HepG2 (cell line): ENCODE results near the gene CAPS. TPM values are rescaled to one million over a fixed set of nuclear protein-coding genes. Genes with fewer than 3 reads are reported as not detected.

Experiments
- ATAC-seq: fragments of 200-7000 bp; cut with Tn5 transposase; 3 replicates; pipeline ENCODE4 v1.9.1; 2020; ENCODE audit warnings: mild to moderate bottlenecking, moderate library complexity
- BruUV-seq: library from RNA; stranded (reverse); fragments of 400-500 nt; replicated peaks from 2 replicates; lab custom pipeline; 2021; lab: Mats Ljungman, UMichigan
- CTCF ChIA-PET: fragments of 300-600 bp; formaldehyde crosslinking; extraction: SDS; loops from one replicate; lab custom pipeline; 2021; ENCODE audit warnings: low total read pairs, inconsistent platforms, low intra/inter-chr PET ratio; lab: Yijun Ruan, JAX
- POLR2A ChIA-PET: fragments of 350-600 bp; sonication (Branson Sonifier 250); formaldehyde crosslinking; loops from one replicate; lab custom pipeline; 2020; ENCODE audit warnings: antibody characterized with exemption, inconsistent platforms; lab: Yijun Ruan, JAX
- DNase-seq: peaks from one replicate; pipeline ENCODE4 v3.0.0-alpha.2; 2015; ENCODE audit warnings: low spot score
- FAIRE-seq: peaks from 3 replicates; lab custom pipeline; 2011; peaks lifted over from hg19 to GRCh38; lab: Jason Lieb, UNC
- H2AFZ ChIP-seq: one replicate; pipeline ENCODE4 v1.6.1; 2011; ENCODE audit warnings: low read length, inconsistent platforms
- H3K27ac ChIP-seq: fragments of 300-600 bp; 3 replicates; pipeline ENCODE4 v1.8.0; 2011; ENCODE audit warnings: mixed run types, mild to moderate bottlenecking, mixed read lengths, low read length, inconsistent platforms; ENCODE audit not compliant: insufficient read depth; ENCODE audit errors: extremely low read length
- H3K27me3 ChIP-seq, 2 experiments: fragments of 200-600 bp in 1 of 2; 2 replicates in 1 of 2; 3 replicates in 1 of 2; pipeline versions ENCODE4 v1.6.0 to v1.8.0; 2011; ENCODE audit warnings: low read length in 2 of 2, mild to moderate bottlenecking in 2 of 2, moderate library complexity in 2 of 2, inconsistent platforms in 1 of 2; ENCODE audit not compliant: insufficient read depth in 2 of 2, control insufficient read depth in 1 of 2
- H3K36me3 ChIP-seq, 2 experiments: fragments of 200-600 bp in 1 of 2; replicated peaks in 1 of 2; 2 replicates in 1 of 2; 3 replicates in 1 of 2; pipeline versions ENCODE4 v1.5.1 to v1.8.0; 2011; ENCODE audit warnings: low read length in 2 of 2, inconsistent platforms in 1 of 2; ENCODE audit not compliant: insufficient read depth in 2 of 2, control insufficient read depth in 1 of 2
- H3K4me1 ChIP-seq: 2 replicates; pipeline ENCODE4 v1.5.1; 2012; ENCODE audit warnings: low read length, inconsistent platforms; ENCODE audit not compliant: insufficient read depth
- H3K4me2 ChIP-seq: 2 replicates; pipeline ENCODE4 v1.6.0; 2011; ENCODE audit warnings: low read depth, low read length, inconsistent platforms
- H3K4me3 ChIP-seq, 3 experiments: fragments of 200-600 bp in 1 of 3; sonication (generic), shearing (Covaris generic) in 1 of 3; replicated peaks in 1 of 3; 2 replicates each; pipeline ENCODE4 v1.5.1; 2011 to 2016; ENCODE audit warnings: low read length in 3 of 3, inconsistent platforms in 2 of 3, low read depth in 2 of 3, mild to moderate bottlenecking in 2 of 3, control low read depth in 1 of 3, mixed read lengths in 1 of 3; ENCODE audit not compliant: insufficient read depth in 1 of 3
- H3K79me2 ChIP-seq: one replicate; pipeline ENCODE4 v1.6.1; 2011; ENCODE audit warnings: low read length, inconsistent platforms; ENCODE audit not compliant: insufficient read depth
- H3K9ac ChIP-seq: 2 replicates; pipeline ENCODE4 v1.6.0; 2011; ENCODE audit warnings: mild to moderate bottlenecking, low read depth, low read length, inconsistent platforms; ENCODE audit not compliant: insufficient read depth
- H3K9me3 ChIP-seq: 2 replicates; pipeline ENCODE4 v1.5.1; 2012; ENCODE audit warnings: mild to moderate bottlenecking, low read length
- H4K20me1 ChIP-seq: 2 replicates; pipeline ENCODE4 v1.6.0; 2011; ENCODE audit warnings: inconsistent platforms, mild to moderate bottlenecking, low read length, moderate library complexity; ENCODE audit not compliant: insufficient read depth
- AKAP8 ChIP-seq: sonication (generic); formaldehyde crosslinking; IDR thresholded peaks from 2 replicates; pipeline ENCODE4 v1.5.1; 2020; ENCODE audit warnings: mild to moderate bottlenecking, missing genetic modification reagents
- FOXP1 ChIP-seq, 2 experiments: fragments of 450-650 bp in 1 of 2; IDR thresholded peaks; 2 replicates each; pipeline ENCODE4 v1.6.1; 2017 to 2018; ENCODE audit warnings: antibody characterized with exemption in 1 of 2
- FOXP4 ChIP-seq: sonication (generic); formaldehyde crosslinking; IDR thresholded peaks from 2 replicates; pipeline ENCODE4 v1.4.0; 2020; ENCODE audit warnings: missing genetic modification reagents
- MAZ ChIP-seq, 2 experiments: sonication (generic) in 1 of 2; formaldehyde crosslinking in 1 of 2; IDR thresholded peaks; 2 replicates each; pipeline versions ENCODE4 v1.5.0 to v1.6.1; 2012 to 2020; ENCODE audit warnings: low read depth in 2 of 2, mild to moderate bottlenecking in 2 of 2, borderline replicate concordance in 1 of 2, improper control_type of control experiment in 1 of 2, low read length in 1 of 2, missing genetic modification reagents in 1 of 2, moderate library complexity in 1 of 2
- MLX ChIP-seq: IDR thresholded peaks from 2 replicates; pipeline ENCODE4 v1.6.1; 2016
- SRSF1 ChIP-seq: fragments of 200-400 bp; formaldehyde crosslinking; optimal IDR thresholded peaks from 2 replicates; pipeline ENCODE3; 2017; ENCODE audit warnings: mild to moderate bottlenecking, low read depth, low read length, moderate library complexity
- ZFP82 ChIP-seq: sonication (generic); formaldehyde crosslinking; IDR thresholded peaks from 2 replicates; pipeline ENCODE4 v1.5.1; 2020; ENCODE audit warnings: mild to moderate bottlenecking, missing genetic modification reagents, borderline replicate concordance
- ZFY ChIP-seq: sonication (generic); formaldehyde crosslinking; IDR thresholded peaks from 2 replicates; pipeline ENCODE4 v1.4.0; 2020; ENCODE audit warnings: missing genetic modification reagents
- ZMAT3 ChIP-seq: sonication (generic); formaldehyde crosslinking; conservative IDR thresholded peaks from 2 replicates; pipeline ENCODE4 v1.7.0; 2021; ENCODE audit warnings: missing genetic modification reagents
- ZNF232 ChIP-seq: sonication (generic); formaldehyde crosslinking; IDR thresholded peaks from 2 replicates; pipeline ENCODE4 v1.4.0; 2020; ENCODE audit warnings: missing genetic modification reagents, borderline replicate concordance
- ZNF235 ChIP-seq: sonication (generic); formaldehyde crosslinking; IDR thresholded peaks from 2 replicates; pipeline ENCODE4 v1.8.1; 2023; ENCODE audit warnings: mild to moderate bottlenecking, missing genetic modification reagents, borderline replicate concordance
- WGBS: methylation state at CpG from one replicate; pipeline ENCODE4 v1.1.6; 2017; ENCODE audit warnings: low lambda C conversion rate; 5-methylcytosine and 5-hydroxymethylcytosine counted together
- in situ Hi-C: cut with HindIII; loops from 2 replicates; pipeline ENCODE4 v1.10.0; 2017; ENCODE audit warnings: low pct_unique_long_range_greater_than_20kb; ENCODE audit not compliant: extremely low pct_ligation_motif_present
- intact Hi-C: fragments of 100-400 bp; cut with micrococcal nuclease; formaldehyde crosslinking; loops from one replicate; pipeline ENCODE4 v1.10.0; 2022; ENCODE audit not compliant: unreplicated experiment
- polyA plus RNA-seq, 8 experiments: library from polyadenylated mRNA; depleted of rRNA in 3 of 8; stranded (reverse) in 7 of 8; unstranded in 1 of 8; fragments of >200 nt; fragmentation: Illumina TruSeq in 4 of 8; extraction: Trizol in 4 of 8; gene quantifications; 2 replicates each; pipeline versions ENCODE4 v1.2.1 to v1.2.3, GENCODE V29; 2011 to 2016; ENCODE audit warnings: low read depth in 4 of 8, missing spikeins in 1 of 8, mixed read lengths in 1 of 8; ENCODE audit not compliant: insufficient read depth in 1 of 8
- total RNA-seq, 5 experiments: library from RNA; depleted of rRNA; stranded (reverse); fragments of >200 nt; fragmentation: Illumina TruSeq; extraction: Trizol; gene quantifications; 2 replicates each; pipeline ENCODE4 v1.2.3, GENCODE V29; 2016; ENCODE audit warnings: low read depth in 1 of 5
- TF ChIP-seq, protein P1 (sequence below): sonication (generic); formaldehyde crosslinking; IDR thresholded peaks from 2 replicates; pipeline ENCODE4 v1.4.0; 2020; ENCODE audit warnings: missing genetic modification reagents, mild to moderate bottlenecking, borderline replicate concordance
- TF ChIP-seq, protein P2 (sequence below): sonication (generic); formaldehyde crosslinking; IDR thresholded peaks from 2 replicates; pipeline ENCODE4 v1.5.1; 2020; ENCODE audit warnings: missing genetic modification reagents, mild to moderate bottlenecking, borderline replicate concordance

The CAPS gene
- total and polyA plus RNA-seq, 2 of the 13 experiments (the other 11 are each of a cell fraction or from before 2014, with no cell fraction given): 3.1 TPM

DNA sequence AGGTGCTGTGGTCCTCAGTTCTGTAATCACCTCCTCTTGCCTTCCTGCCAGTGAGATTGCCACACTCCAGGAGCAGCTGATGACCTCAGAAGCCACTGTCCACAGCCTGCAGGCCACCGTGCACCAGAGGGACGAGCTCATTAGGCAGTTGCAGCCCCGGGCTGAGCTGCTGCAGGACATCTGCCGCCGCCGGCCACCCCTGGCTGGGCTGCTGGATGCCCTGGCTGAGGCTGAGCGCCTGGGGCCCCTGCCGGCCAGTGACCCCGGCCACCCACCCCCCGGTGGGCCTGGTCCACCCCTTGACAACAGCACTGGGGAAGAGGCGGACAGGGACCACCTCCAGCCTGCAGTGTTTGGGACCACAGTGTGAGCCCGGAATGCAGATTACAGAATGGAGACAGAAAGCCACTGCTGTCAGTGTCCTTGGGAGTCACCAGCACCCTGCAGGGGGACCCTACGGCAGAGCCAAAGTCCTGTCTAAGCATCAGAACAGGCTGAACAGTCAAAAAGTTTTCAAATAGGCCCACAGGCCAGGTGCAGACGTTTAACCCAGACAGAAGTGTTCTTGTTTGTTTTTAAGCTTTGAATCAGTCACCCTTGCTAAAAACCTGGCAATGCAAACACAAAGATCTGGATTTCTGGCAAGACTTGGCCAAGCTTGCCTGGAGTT, 5.1 kb upstream of the CAPS start (continued):
- TF ChIP-seq, protein P1, sequence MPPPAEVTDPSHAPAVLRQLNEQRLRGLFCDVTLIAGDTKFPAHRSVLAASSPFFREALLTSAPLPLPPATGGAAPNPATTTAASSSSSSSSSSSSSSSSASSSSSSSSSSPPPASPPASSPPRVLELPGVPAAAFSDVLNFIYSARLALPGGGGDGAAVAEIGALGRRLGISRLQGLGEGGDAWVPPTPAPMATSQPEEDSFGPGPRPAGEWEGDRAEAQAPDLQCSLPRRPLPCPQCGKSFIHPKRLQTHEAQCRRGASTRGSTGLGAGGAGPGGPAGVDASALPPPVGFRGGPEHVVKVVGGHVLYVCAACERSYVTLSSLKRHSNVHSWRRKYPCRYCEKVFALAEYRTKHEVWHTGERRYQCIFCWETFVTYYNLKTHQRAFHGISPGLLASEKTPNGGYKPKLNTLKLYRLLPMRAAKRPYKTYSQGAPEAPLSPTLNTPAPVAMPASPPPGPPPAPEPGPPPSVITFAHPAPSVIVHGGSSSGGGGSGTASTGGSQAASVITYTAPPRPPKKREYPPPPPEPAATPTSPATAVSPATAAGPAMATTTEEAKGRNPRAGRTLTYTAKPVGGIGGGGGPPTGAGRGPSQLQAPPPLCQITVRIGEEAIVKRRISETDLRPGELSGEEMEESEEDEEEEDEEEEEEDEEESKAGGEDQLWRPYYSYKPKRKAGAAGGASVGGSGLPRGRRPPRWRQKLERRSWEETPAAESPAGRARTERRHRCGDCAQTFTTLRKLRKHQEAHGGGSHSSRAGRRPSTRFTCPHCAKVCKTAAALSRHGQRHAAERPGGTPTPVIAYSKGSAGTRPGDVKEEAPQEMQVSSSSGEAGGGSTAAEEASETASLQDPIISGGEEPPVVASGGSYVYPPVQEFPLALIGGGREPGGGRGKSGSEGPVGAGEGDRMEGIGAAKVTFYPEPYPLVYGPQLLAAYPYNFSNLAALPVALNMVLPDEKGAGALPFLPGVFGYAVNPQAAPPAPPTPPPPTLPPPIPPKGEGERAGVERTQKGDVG (CRISPR knock-in tag): no peak
- TF ChIP-seq MLX (CRISPR knock-in tag): no peak
- TF ChIP-seq ZNF235 (CRISPR knock-in tag): peak; percentile 49; the same call in 1 of the 2 replicates
- TF ChIP-seq ZFY (CRISPR knock-in tag): peak; percentile 46; the same call in 1 of the 2 replicates
- no peak for TF ChIP-seq MAZ (IDR thresholded peaks at IDR 0.05; ENCODE audit: borderline replicate concordance, low read depth, low read length)
- TF ChIP-seq MAZ (CRISPR knock-in tag; IDR thresholded peaks at IDR 0.05; ENCODE audit: low read depth): no peak
- 0 out of 2 replicates have a peak, but pooled peaks have one; percentile 23 for TF ChIP-seq ZMAT3 (CRISPR knock-in tag)
- peak; percentile 35 for TF ChIP-seq SRSF1

DNA sequence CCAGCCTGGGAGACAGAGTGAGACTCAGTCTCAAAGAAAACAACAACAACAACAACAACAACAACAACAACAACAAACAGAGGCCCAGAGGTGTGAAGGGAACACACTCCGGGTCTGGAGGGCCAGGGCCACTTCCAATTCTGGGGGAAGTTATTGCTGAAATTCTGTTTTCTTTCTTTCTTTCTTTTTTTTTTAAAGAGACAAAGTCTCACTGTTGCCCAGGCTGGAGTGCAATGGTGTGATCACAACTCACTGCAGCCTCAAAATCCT, 3.5 kb upstream of the CAPS start:
- Histone ChIP-seq H3K27ac (peak overlapping the region; percentile 96), H3K4me2 (peak overlapping the region; percentile 79; the same call in 1 of the 2 replicates), H3K4me1 (peaks cover 93% of the 10 kb centered on the region), H3K36me3 (no peaks in the 10 kb centered on the region), H3K9me3 (no peaks in the 10 kb centered on the region), H3K9ac (peak overlapping the region; percentile 80), H3K27me3 (no peaks in the 10 kb centered on the region), H3K4me3 (peak overlapping the region in 1 of 3 experiments; percentile 14; a peak in 1 of 6 replicates), H2AFZ (no peak overlapping the region), H4K20me1 (no peaks in the 10 kb centered on the region), H3K79me2 (peaks cover 5% of the 10 kb centered on the region)
- no peak for DNase-seq
- 20% methylated on average over 1 of the region's 1 CpG for WGBS
- FAIRE-seq: no peak
- CTCF ChIA-PET: no interaction called here
- BruUV-seq: no TSS peak
- POLR2A ChIA-PET: interaction anchor here (0.7 kb wide), 1 partner anchor 65 kb away, joined by 4 read pairs; no protein-coding TSS in a partner anchor
- ATAC-seq: no peak
- in situ Hi-C loops: loop anchor here (5.0 kb wide), 1 partner anchor 42 kb away; no protein-coding TSS in a partner anchor
- intact Hi-C loops: no loop called here
- TF ChIP-seq ZNF232 (CRISPR knock-in tag) (no peak), ZFP82 (CRISPR knock-in tag) (0 out of 2 replicates have a peak, but pooled peaks have one; percentile 54), AKAP8 (CRISPR knock-in tag) (peak; percentile 22; the same call in 1 of the 2 replicates), FOXP1 (IDR thresholded peaks at IDR 0.05) (peak; percentile 100), FOXP1 (CRISPR knock-in tag; IDR thresholded peaks at IDR 0.05) (peak; percentile 58; the same call in 1 of the 2 replicates), FOXP4 (CRISPR knock-in tag) (0 out of 2 replicates have a peak, but pooled peaks have one; percentile 22)
- TF ChIP-seq, protein P2, sequence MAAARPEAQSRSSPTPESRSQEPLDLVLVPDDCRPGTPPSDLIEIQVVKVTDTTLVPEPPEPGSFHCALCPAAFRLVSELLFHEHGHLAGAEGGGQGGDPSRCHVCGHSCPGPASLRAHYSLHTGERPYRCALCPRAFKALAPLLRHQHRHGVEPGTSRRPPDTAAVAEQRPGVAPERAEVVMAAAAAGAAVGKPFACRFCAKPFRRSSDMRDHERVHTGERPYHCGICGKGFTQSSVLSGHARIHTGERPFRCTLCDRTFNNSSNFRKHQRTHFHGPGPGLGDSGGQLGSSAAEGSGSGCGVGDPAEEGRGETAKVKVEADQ (CRISPR knock-in tag): no peak
